ENCODE results near the gene USE1.

DNA sequence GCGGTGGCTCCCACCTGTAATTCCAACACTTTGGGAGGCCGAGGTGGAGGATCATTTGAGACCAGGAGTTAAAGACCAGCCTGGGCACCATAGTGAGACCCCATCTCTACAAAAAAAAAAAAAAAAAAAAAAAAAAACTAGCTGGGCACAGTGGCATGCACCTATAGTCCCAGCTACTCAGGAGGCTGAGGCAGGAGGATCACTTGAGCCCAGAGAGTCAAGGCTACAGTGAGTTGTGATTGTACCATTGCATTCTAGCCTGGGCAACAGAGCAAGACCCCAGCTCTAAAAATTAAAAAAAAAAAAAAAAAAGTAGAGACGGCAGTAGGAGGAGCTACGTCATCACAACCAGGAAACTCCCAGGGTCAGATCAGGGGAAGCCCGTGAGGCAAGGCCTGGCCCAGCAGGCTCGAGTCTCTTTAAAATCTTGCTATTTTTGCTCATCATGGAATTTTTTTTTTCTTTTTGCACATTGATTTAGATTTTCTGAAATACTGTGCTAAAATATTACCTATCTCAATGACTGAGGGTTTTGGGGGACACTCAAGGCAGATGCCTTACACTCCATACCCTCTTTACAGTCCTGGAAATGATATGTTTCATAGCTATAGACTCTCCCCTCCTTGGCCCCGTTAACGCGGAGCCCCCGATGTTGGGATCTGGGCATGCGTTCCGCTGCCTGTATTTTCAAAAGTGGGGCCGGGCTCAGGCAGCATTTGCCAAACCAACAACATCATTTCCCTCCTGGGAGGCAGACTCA lies 44.4 kb upstream of the USE1 start:
- no peak for TF ChIP-seq CTCF (conservative IDR thresholded peaks at IDR 0.05; ENCODE audit: low read depth, low read length)
- TF ChIP-seq EZH2phosphoT487 (IDR thresholded peaks at IDR 0.05; ENCODE audit: borderline replicate concordance, low read length): no peak
- no peak for TF ChIP-seq EZH2 (IDR thresholded peaks at IDR 0.05; ENCODE audit: low read length, unreplicated experiment)

Data from PC-3 (cell line).